HCT116 (cell line): Measurements from ENCODE around the gene CDX1. TPM values are rescaled to one million over a fixed set of nuclear protein-coding genes. Genes with fewer than 3 reads are reported as not detected.

Experiments
- ATAC-seq: fragments of 200-7000 bp; cut with Tn5 transposase; 2 replicates; pipeline ENCODE4 v1.9.1; 2020; ENCODE audit warnings: mild to moderate bottlenecking, moderate library complexity
- BruUV-seq: library from RNA; stranded (reverse); fragments of 400-500 nt; replicated peaks from 2 replicates; lab custom pipeline; 2021; lab: Mats Ljungman, UMichigan
- CTCF ChIA-PET: fragments of 300-600 bp; sonication (Branson Sonifier 250); formaldehyde crosslinking; loops from one replicate; lab custom pipeline; 2021; ENCODE audit warnings: antibody characterized with exemption; lab: Charles Lee
- POLR2A ChIA-PET: fragments of 300-600, 350-600 bp; sonication (Branson Sonifier 250); formaldehyde crosslinking; loops from one replicate; lab custom pipeline; 2021; ENCODE audit warnings: antibody characterized with exemption; lab: Charles Lee
- RAD21 ChIA-PET, 2 experiments: fragments of 300-600 bp; sonication (Branson Sonifier 250); formaldehyde crosslinking; loops; one replicate each; lab custom pipeline; 2023; ENCODE audit warnings: low total read pairs in 2 of 2; ENCODE audit not compliant: uncharacterized antibody in 2 of 2, unreplicated experiment in 2 of 2, low non-redundant PET in 1 of 2; lab: Charles Lee
- DNase-seq: peaks from one replicate; pipeline ENCODE4 v3.0.0-alpha.2; 2010; ENCODE audit warnings: low read depth, low spot score
- H2AFZ ChIP-seq: fragments of 200-600 bp; shearing (Covaris generic), sonication (generic); 2 replicates; pipeline ENCODE4 v1.6.1; 2017; ENCODE audit warnings: low read depth, mixed run types, mixed read lengths, antibody characterized with exemption, low read length; ENCODE audit not compliant: poor library complexity, severe bottlenecking
- H3K27ac ChIP-seq: 2 replicates; pipeline ENCODE4 v1.5.1; 2012; ENCODE audit warnings: low read depth, low read length
- H3K27me3 ChIP-seq: fragments of 200-600 bp; sonication (generic); 2 replicates; pipeline ENCODE4 v1.6.1; 2016; ENCODE audit warnings: mixed run types, low read length, mixed read lengths; ENCODE audit not compliant: insufficient read depth
- H3K36me3 ChIP-seq, 2 experiments: fragments of 200-500 bp in 1 of 2; fragments of 200-600 bp in 1 of 2; sonication (Bioruptor generic) in 1 of 2; sonication (generic) in 1 of 2; 2 replicates each; pipeline versions ENCODE4 v1.5.1 to v1.6.1; 2014 to 2016; ENCODE audit warnings: low read length in 2 of 2, inconsistent platforms in 1 of 2, mixed read lengths in 1 of 2, mixed run types in 1 of 2; ENCODE audit not compliant: insufficient read depth in 2 of 2, control insufficient read depth in 1 of 2
- H3K4me1 ChIP-seq, 2 experiments: fragments of 200-600 bp in 1 of 2; sonication (generic) in 1 of 2; 2 replicates each; pipeline versions ENCODE4 v1.5.1 to v1.6.1; 2012 to 2017; ENCODE audit warnings: low read length in 2 of 2, inconsistent platforms in 1 of 2, mild to moderate bottlenecking in 1 of 2, mixed read lengths in 1 of 2, mixed run types in 1 of 2, moderate library complexity in 1 of 2; ENCODE audit not compliant: insufficient read depth in 2 of 2, control insufficient read depth in 1 of 2
- H3K4me2 ChIP-seq: fragments of 200-600 bp; sonication (generic); 2 replicates; pipeline ENCODE4 v1.6.1; 2017; ENCODE audit warnings: mixed run types, low read length, mixed read lengths
- H3K4me3 ChIP-seq, 2 experiments: fragments of 200-600 bp in 1 of 2; sonication (generic) in 1 of 2; replicated peaks in 1 of 2; 2 replicates each; pipeline ENCODE4 v1.5.1; 2011 to 2016; ENCODE audit warnings: low read length in 2 of 2, control low read depth in 1 of 2, low read depth in 1 of 2, mild to moderate bottlenecking in 1 of 2, mixed read lengths in 1 of 2, mixed run types in 1 of 2
- H3K79me2 ChIP-seq: fragments of 200-600 bp; sonication (generic); 2 replicates; pipeline ENCODE4 v1.6.1; 2017; ENCODE audit warnings: mild to moderate bottlenecking, mixed run types, low read length, moderate library complexity, mixed read lengths; ENCODE audit not compliant: insufficient read depth
- H3K9ac ChIP-seq: fragments of 200-600 bp; sonication (generic); 2 replicates; pipeline ENCODE4 v1.6.1; 2016; ENCODE audit warnings: low read length, mixed read lengths
- H3K9me2 ChIP-seq: fragments of 200-600 bp; sonication (generic), shearing (Covaris generic); 2 replicates; pipeline ENCODE4 v1.6.1; 2017; ENCODE audit warnings: mixed run types, mild to moderate bottlenecking, moderate library complexity; ENCODE audit not compliant: insufficient read depth
- H3K9me3 ChIP-seq, 2 experiments: fragments of 200-500 bp in 1 of 2; fragments of 200-600 bp in 1 of 2; sonication (Bioruptor generic) in 1 of 2; sonication (generic) in 1 of 2; 2 replicates each; pipeline ENCODE4 v1.6.1; 2014 to 2017; ENCODE audit warnings: low read length in 2 of 2, mixed read lengths in 2 of 2, inconsistent platforms in 1 of 2, low read depth in 1 of 2, mild to moderate bottlenecking in 1 of 2, mixed run types in 1 of 2, moderate library complexity in 1 of 2; ENCODE audit not compliant: control insufficient read depth in 1 of 2, insufficient read depth in 1 of 2
- H4K20me1 ChIP-seq: fragments of 200-600 bp; sonication (generic), shearing (Covaris generic); 2 replicates; pipeline ENCODE4 v1.6.1; 2017; ENCODE audit warnings: mixed run types, mild to moderate bottlenecking, moderate library complexity; ENCODE audit not compliant: insufficient read depth
- CBX3 ChIP-seq: IDR thresholded peaks from 2 replicates; pipeline ENCODE4 v1.6.1; 2012; ENCODE audit warnings: low read depth
- EGR1 ChIP-seq: IDR thresholded peaks from 2 replicates; pipeline ENCODE4 v1.6.1; 2012; ENCODE audit warnings: low read depth
- EZH2 ChIP-seq: fragments of 200-600 bp; sonication (generic); IDR thresholded peaks from 2 replicates; pipeline ENCODE4 v1.6.1; 2017; ENCODE audit warnings: antibody characterized with exemption, mixed run types
- MAX ChIP-seq: IDR thresholded peaks from 2 replicates; pipeline ENCODE4 v1.6.1; 2012
- RAD21 ChIP-seq: IDR thresholded peaks from 2 replicates; pipeline ENCODE4 v1.6.1; 2012; ENCODE audit warnings: low read depth, mild to moderate bottlenecking
- SIN3A ChIP-seq: IDR thresholded peaks from 2 replicates; pipeline ENCODE4 v1.6.1; 2012; ENCODE audit warnings: low read depth
- SP1 ChIP-seq: IDR thresholded peaks from 2 replicates; pipeline ENCODE4 v1.6.1; 2012; ENCODE audit warnings: low read depth
- SRF ChIP-seq: IDR thresholded peaks from 2 replicates; pipeline ENCODE4 v1.6.1; 2012; ENCODE audit warnings: low read depth
- TCF7L2 ChIP-seq: IDR thresholded peaks from 2 replicates; pipeline ENCODE4 v1.7.0; 2011; ENCODE audit warnings: borderline replicate concordance, inconsistent platforms; ENCODE audit not compliant: insufficient read depth, insufficient read length; ENCODE audit errors: extremely low read depth
- intact Hi-C: fragments of 100-400 bp; cut with micrococcal nuclease; formaldehyde crosslinking; loops from 2 replicates; pipeline ENCODE4 v1.10.0; 2022
- total RNA-seq: library from RNA; stranded (reverse); gene quantifications from one replicate; pipeline ENCODE4 v1.2.1, GENCODE V29; 2021; ENCODE audit not compliant: unreplicated experiment
- TF ChIP-seq, protein P1 (sequence below): IDR thresholded peaks from 2 replicates; pipeline ENCODE4 v1.6.1; 2012; ENCODE audit warnings: low read depth
- TF ChIP-seq, protein P2 (sequence below), 3 experiments: fragments of 200-600 bp in 1 of 3; sonication (generic) in 1 of 3; IDR thresholded peaks in 2 of 3; conservative IDR thresholded peaks in 1 of 3; 2 replicates each; pipeline ENCODE4 v1.5.1; 2012 to 2017; ENCODE audit warnings: low read depth in 2 of 3, low read length in 2 of 3, antibody characterized with exemption in 1 of 3, borderline replicate concordance in 1 of 3, control low read depth in 1 of 3, mild to moderate bottlenecking in 1 of 3, mixed read lengths in 1 of 3, mixed run types in 1 of 3, moderate library complexity in 1 of 3; ENCODE audit not compliant: insufficient read depth in 1 of 3

The CDX1 gene
- total RNA-seq, 1 experiment from 2014 or later, result not detected

DNA sequence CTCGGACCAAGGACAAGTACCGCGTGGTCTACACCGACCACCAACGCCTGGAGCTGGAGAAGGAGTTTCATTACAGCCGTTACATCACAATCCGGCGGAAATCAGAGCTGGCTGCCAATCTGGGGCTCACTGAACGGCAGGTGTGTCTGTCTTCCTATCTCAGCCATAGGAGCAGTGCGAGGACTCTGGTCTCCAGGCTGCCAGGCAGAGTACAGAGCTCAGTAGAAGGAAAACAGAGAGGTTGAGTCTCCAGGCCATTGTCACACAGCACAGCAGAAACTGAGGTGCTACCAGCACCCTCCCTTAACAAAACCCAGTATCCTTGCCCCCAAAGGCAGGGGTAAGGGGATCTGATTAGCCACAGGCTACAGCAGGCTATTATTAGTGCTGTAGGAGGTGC, 16.2 kb downstream of the CDX1 start:
- H4K20me1 ChIP-seq, result no peaks in the 10 kb centered on the region
- no peak overlapping the region for H3K4me3 ChIP-seq
- BruUV-seq, result no TSS peak
- ATAC-seq (no peak), DNase-seq (no peak)
- H3K4me1 ChIP-seq, result peaks cover 0 to 7% of the 10 kb centered on the region in 2 experiments; a peak in 1 of 4 replicates
- no peak overlapping the region for H3K4me2 ChIP-seq
- ChIA-PET CTCF (no interaction called here), POLR2A (no interaction called here), RAD21 (no interaction called here)
- H3K9me3 ChIP-seq, result no peaks in the 10 kb centered on the region
- H3K27ac ChIP-seq, result no peak overlapping the region
- no peak for TF ChIP-seq SRF
- TF ChIP-seq SIN3A, result no peak
- TF ChIP-seq MAX, result no peak
- no peak for TF ChIP-seq TCF7L2
- TF ChIP-seq, protein P1, sequence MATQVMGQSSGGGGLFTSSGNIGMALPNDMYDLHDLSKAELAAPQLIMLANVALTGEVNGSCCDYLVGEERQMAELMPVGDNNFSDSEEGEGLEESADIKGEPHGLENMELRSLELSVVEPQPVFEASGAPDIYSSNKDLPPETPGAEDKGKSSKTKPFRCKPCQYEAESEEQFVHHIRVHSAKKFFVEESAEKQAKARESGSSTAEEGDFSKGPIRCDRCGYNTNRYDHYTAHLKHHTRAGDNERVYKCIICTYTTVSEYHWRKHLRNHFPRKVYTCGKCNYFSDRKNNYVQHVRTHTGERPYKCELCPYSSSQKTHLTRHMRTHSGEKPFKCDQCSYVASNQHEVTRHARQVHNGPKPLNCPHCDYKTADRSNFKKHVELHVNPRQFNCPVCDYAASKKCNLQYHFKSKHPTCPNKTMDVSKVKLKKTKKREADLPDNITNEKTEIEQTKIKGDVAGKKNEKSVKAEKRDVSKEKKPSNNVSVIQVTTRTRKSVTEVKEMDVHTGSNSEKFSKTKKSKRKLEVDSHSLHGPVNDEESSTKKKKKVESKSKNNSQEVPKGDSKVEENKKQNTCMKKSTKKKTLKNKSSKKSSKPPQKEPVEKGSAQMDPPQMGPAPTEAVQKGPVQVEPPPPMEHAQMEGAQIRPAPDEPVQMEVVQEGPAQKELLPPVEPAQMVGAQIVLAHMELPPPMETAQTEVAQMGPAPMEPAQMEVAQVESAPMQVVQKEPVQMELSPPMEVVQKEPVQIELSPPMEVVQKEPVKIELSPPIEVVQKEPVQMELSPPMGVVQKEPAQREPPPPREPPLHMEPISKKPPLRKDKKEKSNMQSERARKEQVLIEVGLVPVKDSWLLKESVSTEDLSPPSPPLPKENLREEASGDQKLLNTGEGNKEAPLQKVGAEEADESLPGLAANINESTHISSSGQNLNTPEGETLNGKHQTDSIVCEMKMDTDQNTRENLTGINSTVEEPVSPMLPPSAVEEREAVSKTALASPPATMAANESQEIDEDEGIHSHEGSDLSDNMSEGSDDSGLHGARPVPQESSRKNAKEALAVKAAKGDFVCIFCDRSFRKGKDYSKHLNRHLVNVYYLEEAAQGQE, result no peak
- no peak for TF ChIP-seq SP1
- TF ChIP-seq EZH2, result no peak
- TF ChIP-seq RAD21, result no peak
- TF ChIP-seq CBX3, result no peak
- TF ChIP-seq, protein P2, sequence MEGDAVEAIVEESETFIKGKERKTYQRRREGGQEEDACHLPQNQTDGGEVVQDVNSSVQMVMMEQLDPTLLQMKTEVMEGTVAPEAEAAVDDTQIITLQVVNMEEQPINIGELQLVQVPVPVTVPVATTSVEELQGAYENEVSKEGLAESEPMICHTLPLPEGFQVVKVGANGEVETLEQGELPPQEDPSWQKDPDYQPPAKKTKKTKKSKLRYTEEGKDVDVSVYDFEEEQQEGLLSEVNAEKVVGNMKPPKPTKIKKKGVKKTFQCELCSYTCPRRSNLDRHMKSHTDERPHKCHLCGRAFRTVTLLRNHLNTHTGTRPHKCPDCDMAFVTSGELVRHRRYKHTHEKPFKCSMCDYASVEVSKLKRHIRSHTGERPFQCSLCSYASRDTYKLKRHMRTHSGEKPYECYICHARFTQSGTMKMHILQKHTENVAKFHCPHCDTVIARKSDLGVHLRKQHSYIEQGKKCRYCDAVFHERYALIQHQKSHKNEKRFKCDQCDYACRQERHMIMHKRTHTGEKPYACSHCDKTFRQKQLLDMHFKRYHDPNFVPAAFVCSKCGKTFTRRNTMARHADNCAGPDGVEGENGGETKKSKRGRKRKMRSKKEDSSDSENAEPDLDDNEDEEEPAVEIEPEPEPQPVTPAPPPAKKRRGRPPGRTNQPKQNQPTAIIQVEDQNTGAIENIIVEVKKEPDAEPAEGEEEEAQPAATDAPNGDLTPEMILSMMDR (IDR thresholded peaks at IDR 0.05 in 2 of 3, conservative IDR thresholded peaks at IDR 0.05 in 1 of 3; ENCODE audit: borderline replicate concordance in 1 of 3, insufficient read depth in 1 of 3, low read depth in 2 of 3, low read length in 2 of 3), result no peak
- TF ChIP-seq EGR1, result no peak
- H3K79me2 ChIP-seq, result no peaks in the 10 kb centered on the region
- H2AFZ ChIP-seq, result no peak overlapping the region
- H3K9me2 ChIP-seq, result no peaks in the 10 kb centered on the region
- no peaks in the 10 kb centered on the region for H3K27me3 ChIP-seq
- intact Hi-C loops, result no loop called here
- H3K36me3 ChIP-seq, result no peaks in the 10 kb centered on the region
- H3K9ac ChIP-seq, result no peak overlapping the region
